CD4-positive, alpha-beta T cell treated with Interleukin-17A for 1 hour (primary cell): ENCODE data around the gene CCDC97.
"Not testable (repeated sequence)": the region's sequence is repeated elsewhere in the genome, so short reads cannot be mapped to it uniquely, and the experiment has no call there.

Experiments
- DNase-seq: peaks from one replicate; pipeline ENCODE4 v3.0.0-alpha.2; 2020

Gene CCDC97

GRCh38 chr19:41310033-41310831 is at the start of gene CCDC97:
CCDC97 (plus strand) TSS chr19:41310172; CDS start chr19:41310311, 139 bp downstream.
- peak; percentile 92 for DNase-seq

GRCh38 chr19:41261474-41262190 is 48.3 kb upstream of the CCDC97 start:
- DNase-seq: no peak

- peak; percentile 92 for DNase-seq
Observed at GRCh38 chr19:41263042-41263849, 46.7 kb upstream of the CCDC97 start.

DNA sequence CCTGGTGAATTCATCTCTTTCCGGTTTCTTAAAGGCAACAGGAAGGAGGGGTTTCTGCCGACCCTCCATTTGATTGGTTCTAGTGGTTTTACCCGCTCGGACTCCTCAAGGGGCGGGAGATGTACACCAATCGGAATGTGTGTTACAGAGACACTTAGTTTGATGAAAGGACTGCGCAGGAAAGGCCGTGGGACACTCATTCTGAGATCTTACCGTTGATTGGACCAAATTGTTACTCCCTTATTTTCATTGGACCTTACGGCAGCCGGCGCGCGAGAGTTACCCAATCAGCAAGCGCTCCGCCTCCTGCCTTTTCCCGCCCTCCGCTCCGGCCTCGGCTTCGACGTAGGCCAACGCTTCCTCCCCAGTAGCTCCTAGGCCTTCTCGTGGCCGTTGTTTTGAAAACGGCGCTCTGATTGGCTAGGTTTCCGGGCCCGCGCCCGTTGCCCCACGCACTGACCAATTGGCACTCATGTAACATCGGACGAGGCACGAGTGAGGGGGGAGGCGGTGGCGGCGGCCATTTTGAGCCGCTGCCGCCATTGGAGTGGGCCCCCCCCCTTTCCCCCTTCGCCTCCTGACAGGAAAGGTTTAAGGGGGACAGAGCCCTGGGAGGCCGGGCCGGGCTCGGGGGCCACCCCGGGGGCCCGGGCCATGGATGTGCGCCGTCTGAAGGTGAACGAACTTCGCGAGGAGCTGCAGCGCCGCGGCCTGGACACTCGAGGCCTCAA is 46.0 kb upstream of the CCDC97 start, which contains the start of gene HNRNPUL1:
Gene HNRNPUL1 (plus strand): TSS at position 523 of the 731 bp plus-strand sequence. CDS start 132 bp downstream, at position 655.
- peak; percentile 100 for DNase-seq

- peak; percentile 54 for DNase-seq
Observed at GRCh38 chr19:41264581-41265394, 45.2 kb upstream of the CCDC97 start.

DNA sequence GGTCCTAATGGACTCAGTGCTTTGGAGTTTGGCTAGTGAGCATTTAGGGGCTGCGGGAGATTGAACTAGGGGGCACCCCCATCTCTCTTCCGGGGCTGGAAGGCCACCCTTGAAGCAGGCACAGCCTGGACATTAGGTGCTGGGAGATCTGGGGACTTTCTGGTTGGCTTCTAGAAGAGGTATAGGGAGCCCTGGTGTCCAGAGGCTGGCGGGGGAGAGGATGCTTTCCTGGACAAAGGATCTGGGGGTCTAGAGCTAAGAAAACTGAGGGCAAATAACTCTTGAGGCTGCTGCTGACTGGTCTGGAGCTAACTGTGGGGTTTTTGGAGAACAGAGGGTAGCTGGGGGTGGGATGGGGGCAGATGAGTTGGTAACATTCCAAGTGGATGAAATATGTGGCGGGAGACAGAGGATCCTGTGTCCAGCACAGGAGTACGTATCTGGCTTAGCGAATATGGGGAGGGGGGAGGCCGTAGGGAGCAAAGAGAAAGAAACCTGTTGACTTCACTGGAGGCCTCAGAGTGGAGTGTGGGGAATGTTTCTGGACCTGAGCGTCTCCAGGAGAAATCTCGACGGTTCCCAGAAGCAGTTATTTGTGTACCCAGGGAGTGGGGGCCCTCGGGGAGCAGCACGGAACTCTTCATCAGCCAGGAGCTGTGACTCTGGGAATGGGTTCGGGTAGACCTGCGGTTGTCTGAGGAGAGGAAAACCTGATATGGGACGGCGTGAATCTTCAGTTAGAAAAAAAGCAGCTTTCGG is 44.4 kb upstream of the CCDC97 start:
- DNase-seq: peak; percentile 20

DNA sequence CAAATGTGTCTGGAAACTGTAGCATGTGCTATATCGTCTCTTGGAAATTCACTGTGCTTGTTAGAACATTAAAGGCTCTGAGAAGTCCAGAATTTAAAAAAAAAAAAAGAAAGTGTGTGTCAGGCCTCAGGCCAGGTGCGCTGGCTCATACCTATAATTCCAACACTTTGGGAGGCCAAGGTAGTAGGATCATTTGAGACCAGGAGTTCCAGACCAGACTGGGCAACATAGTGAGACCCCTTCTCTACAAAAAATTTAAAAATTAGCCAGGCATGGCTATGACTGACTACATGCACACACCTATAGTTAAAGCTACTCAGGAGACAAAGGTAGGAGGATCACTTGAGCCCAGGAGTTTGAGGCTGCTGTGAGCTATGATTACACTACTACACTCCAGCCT is 40.9 kb upstream of the CCDC97 start:
- no peak for DNase-seq

- DNase-seq: no peak
Observed at GRCh38 chr19:41269571-41269970, 40.4 kb upstream of the CCDC97 start.

DNA sequence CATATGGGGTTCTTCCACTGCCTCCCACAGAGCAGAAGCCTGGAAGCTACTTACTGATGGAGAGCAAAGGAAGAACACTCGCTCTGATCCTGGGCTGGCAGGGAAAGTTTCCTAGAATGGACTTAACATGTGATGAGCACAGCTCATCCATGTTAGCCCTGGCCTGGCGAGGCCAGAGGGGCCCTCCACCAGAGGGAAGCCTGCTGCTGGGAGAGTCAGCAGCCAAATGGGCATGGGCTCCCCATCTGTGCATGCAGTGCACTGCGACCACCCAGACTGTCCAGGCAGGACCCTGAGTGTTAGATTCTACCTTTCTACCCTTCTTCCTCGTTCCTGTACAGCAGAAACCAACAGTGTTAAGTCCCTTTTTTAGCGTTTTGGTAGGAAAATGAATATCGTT is 36.9 kb upstream of the CCDC97 start:
- DNase-seq: no peak

GRCh38 chr19:41274802-41275201 is 35.2 kb upstream of the CCDC97 start:
- no peak for DNase-seq

DNA sequence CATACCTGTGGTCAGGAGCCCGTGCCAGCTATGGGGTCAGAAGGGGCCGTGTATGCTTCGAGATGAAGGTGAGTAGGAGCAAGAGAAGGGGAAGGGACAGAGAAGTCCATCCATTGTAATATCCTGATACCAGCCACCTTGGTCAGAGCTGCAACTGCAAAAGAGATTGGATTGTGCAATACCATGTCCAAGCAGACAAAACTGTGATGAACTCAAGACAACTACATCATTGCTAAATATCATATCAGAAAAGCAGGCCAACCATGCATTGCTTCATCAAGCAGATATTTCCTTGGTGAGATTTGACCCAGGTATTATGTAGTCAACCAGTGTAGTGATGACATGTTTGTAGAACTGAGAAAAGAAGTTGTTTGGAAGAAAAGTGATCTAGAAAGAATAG is 33.7 kb upstream of the CCDC97 start:
- no peak for DNase-seq

DNA sequence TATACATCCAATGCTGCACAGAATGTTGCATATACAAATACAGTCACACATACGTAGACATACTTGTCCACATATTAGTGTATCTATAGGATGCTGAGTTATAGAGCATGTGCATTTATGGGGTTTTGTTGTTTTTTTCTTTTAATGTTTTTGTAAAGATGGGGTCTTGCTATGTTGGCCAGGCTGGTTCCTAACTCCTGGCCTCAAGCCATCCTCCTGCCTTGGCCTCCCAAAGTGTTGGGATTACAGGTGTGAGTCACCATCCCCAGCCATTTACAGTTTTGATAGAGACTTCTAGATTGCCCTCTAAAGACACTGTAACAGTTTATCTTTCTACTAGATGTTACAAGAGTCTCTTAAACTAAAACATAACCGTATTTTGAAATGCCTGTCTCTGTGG is 31.5 kb upstream of the CCDC97 start:
- DNase-seq: no peak

- peak; percentile 41 for DNase-seq
Observed at GRCh38 chr19:41288673-41289530, 21.1 kb upstream of the CCDC97 start.

- not testable (repeated sequence) for DNase-seq
Observed at GRCh38 chr19:41289814-41290213, 20.2 kb upstream of the CCDC97 start.

DNA sequence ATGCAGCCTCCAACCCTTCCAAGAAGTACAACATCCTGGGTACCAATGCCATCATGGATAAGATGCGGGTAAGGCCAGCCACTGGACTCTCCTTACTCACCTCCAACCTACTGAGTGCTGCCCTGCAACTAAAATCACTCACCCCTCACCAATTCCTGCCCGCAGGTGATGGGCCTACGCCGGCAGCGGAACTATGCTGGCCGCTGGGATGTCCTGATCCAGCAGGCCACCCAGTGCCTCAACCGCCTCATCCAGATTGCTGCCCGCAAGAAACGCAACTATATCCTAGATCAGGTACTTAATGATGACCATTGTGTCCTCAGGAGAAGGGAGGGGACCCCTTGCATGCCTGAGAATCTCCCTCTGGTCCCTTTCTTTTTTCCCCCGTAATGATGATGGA is 15.6 kb upstream of the CCDC97 start:
- no peak for DNase-seq

DNA sequence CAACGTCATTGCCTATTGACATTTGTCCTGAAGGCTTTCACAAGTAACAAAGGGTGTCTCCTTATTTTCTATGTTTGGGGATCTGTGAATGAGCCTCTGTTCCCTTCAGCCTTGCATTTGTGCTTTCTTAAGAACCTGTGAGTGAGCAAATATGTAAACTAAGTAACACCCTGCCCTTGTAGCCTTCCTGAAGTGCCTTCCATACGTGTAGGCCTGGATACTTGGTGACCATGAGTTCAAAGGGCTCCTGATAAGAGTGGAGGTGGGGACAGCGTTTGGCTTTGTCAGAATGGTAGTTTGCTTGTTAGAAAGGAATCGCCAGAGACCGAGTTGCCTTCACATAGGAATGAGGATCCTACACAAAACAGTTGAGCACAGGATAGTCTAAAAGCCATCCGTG is 14.5 kb upstream of the CCDC97 start:
- DNase-seq: no peak

- DNase-seq: peak; percentile 48
Observed at GRCh38 chr19:41296433-41296871, 13.5 kb upstream of the CCDC97 start.

GRCh38 chr19:41297628-41298347 is 12.2 kb upstream of the CCDC97 start:
- peak; percentile 61 for DNase-seq

GRCh38 chr19:41298348-41298964 is 11.5 kb upstream of the CCDC97 start:
- DNase-seq: peak; percentile 80
